Cardiac fibroblast (primary cell): ENCODE data around the gene TMEM232.

Experiments
- DNase-seq, 2 donors: peaks; one replicate each; pipeline versions ENCODE4 v3.0.0 to v3.0.0-alpha.2; 2010; ENCODE audit warnings: low read depth in 2 of 2
- H3K4me3 ChIP-seq, 2 donors: replicated peaks in 1 of 2; 1 replicate in 1 of 2; 2 replicates in 1 of 2; pipeline ENCODE4 v1.5.1; 2011; ENCODE audit warnings: low read depth in 2 of 2, low read length in 2 of 2, mild to moderate bottlenecking in 2 of 2, moderate library complexity in 1 of 2
- TF ChIP-seq, protein P1 (sequence below): IDR thresholded peaks from one replicate; pipeline ENCODE4 v1.5.1; 2011; ENCODE audit warnings: low read depth, mild to moderate bottlenecking, low read length, inconsistent platforms

The TMEM232 gene

DNA sequence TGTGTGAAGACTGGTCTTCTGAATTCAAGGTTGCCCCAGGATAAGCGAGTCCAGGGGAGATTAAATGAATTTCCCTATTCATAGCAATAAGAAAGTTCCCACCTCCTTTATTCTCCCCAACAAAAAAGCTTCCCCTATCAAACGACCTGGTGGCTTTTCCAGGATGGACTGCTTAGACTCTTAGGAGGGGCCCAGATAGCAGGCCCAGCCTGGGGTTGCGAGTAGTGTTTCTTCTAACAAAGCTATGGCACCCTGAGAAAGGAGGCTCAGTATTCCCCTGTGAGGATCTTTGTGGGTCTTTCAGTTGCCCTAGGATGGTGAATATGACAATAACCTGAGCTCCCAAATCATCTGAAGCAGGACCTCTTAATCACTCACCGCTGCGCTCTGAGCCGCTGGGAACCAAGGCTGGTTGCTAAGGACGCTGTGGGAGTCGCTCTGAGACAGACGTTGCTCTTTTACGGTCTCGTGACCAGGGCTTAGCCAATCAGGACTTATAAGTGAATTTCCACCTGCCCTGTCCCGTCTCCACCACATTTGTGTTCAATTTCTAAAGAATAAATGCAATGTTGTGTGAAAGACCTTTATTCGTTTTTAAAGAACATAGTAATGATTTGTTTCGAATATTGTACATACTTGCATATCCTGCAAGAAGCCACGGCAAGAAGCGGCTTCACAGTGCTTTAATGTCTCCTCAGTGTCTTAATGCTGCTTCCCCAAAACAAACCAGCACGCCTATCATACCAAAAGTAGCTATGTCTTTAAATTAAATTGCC lies at the start of gene TMEM232:
Gene TMEM232, minus strand, starts transcription at position 423 of the 776 bp plus-strand sequence. CDS start 59,319 bp downstream, outside the sequence.
- H3K4me3 ChIP-seq: peak within 1 kb of the TSS in 1 of 2 donors; percentile 41
- peak; percentile 72 to 80 for DNase-seq
- TF ChIP-seq, protein P1, sequence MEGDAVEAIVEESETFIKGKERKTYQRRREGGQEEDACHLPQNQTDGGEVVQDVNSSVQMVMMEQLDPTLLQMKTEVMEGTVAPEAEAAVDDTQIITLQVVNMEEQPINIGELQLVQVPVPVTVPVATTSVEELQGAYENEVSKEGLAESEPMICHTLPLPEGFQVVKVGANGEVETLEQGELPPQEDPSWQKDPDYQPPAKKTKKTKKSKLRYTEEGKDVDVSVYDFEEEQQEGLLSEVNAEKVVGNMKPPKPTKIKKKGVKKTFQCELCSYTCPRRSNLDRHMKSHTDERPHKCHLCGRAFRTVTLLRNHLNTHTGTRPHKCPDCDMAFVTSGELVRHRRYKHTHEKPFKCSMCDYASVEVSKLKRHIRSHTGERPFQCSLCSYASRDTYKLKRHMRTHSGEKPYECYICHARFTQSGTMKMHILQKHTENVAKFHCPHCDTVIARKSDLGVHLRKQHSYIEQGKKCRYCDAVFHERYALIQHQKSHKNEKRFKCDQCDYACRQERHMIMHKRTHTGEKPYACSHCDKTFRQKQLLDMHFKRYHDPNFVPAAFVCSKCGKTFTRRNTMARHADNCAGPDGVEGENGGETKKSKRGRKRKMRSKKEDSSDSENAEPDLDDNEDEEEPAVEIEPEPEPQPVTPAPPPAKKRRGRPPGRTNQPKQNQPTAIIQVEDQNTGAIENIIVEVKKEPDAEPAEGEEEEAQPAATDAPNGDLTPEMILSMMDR: no peak

DNA sequence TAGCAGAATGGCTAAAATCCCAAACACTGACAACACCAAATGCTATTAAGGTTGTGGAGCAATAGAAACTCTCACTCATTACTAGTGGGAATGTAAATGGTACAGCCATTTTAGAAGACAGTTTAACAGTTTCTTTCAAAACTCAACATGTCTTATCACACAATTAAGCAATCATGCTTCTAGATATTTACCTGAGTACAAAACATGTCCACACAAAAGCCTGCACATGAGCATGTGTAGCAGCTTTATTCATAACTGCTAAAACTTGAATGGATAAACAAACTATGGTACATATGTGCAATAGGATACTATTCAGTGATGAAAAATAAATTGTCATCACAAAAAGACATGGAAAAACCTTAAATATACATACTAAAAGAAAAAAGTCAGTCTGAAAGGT lies 43.8 kb upstream of the TMEM232 start:
- TF ChIP-seq, protein P1: no peak
- H3K4me3 ChIP-seq: no peak overlapping the region
- DNase-seq: no peak

GRCh38 chr5:110769000-110769681 lies 42.7 kb upstream of the TMEM232 start:
- TF ChIP-seq, protein P1: no peak
- peak; percentile 75 to 91 for DNase-seq
- H3K4me3 ChIP-seq: no peak overlapping the region

GRCh38 chr5:110768138-110768860 lies 41.8 kb upstream of the TMEM232 start:
- TF ChIP-seq, protein P1: no peak
- H3K4me3 ChIP-seq: no peak overlapping the region
- DNase-seq: peak; percentile 31 to 76

- no peak overlapping the region for H3K4me3 ChIP-seq
- TF ChIP-seq, protein P1: no peak
- no peak for DNase-seq
Measured at GRCh38 chr5:110760158-110760557, 33.7 kb upstream of the TMEM232 start.

DNA sequence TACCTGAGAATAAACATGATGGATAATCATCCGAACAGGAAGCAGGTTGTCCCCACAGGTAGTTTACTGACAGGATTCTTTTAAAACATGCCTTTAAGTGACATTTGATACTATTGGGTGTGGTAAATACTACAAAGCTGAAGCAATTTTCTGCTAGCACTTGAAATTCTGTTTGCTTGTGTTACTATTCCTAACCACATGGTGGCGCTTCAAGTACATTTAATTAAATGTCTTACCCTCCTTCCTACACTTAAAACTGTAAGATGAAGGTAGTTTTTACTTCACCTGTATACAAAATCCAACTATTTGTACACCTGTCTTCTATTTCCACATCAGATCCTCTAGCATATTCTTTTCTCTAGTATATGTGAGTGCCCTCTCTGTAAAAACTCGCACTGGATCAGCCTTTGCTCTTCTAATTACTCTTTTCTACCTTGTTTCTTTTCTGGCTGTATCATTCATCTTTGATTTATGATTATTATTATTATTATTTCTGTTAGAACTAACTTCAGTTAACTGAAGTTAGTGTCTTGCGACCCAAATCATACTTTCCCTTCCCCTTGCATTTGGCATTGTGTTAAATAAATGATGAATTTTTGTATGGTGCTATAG lies 30.8 kb upstream of the TMEM232 start:
- TF ChIP-seq, protein P1: peak; percentile 39
- H3K4me3 ChIP-seq: no peak overlapping the region
- DNase-seq: peak; percentile 71 to 78
